DND-41 (cell line): ENCODE data around the gene BAK1.

Experiments
- EZH2 ChIP-seq: IDR thresholded peaks from 3 replicates; pipeline ENCODE4 v1.6.1; 2012; ENCODE audit warnings: borderline replicate concordance, low read depth, mild to moderate bottlenecking, moderate library complexity, low read length, inconsistent platforms; ENCODE audit not compliant: severe bottlenecking
- TF ChIP-seq, protein P1 (sequence below): IDR thresholded peaks from 2 replicates; pipeline ENCODE4 v1.5.1; 2012; ENCODE audit warnings: borderline replicate concordance, low read length, moderate library complexity, mild to moderate bottlenecking; ENCODE audit not compliant: poor library complexity, severe bottlenecking; ENCODE audit errors: extremely low read depth

DNA sequence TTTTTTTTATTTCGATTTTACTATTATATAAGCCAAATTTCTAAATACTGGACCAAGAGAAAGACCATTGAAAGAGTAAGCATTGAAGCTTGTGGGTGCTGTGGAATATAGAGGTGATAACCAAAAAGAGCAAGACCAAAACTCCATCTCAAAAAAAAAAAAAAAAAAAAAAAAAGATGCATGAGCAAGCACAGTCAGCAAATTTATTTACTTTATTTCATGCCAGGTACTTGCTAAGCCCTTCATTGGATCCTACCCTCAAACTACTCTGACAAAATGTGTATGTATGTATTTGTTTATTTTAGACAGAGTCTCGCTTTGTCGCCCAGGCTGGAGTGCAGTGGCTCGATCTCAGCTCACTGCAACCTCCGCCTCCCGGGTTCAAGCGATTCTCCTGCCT, 27.8 kb downstream of the BAK1 start:
- TF ChIP-seq EZH2: no peak
- TF ChIP-seq, protein P1, sequence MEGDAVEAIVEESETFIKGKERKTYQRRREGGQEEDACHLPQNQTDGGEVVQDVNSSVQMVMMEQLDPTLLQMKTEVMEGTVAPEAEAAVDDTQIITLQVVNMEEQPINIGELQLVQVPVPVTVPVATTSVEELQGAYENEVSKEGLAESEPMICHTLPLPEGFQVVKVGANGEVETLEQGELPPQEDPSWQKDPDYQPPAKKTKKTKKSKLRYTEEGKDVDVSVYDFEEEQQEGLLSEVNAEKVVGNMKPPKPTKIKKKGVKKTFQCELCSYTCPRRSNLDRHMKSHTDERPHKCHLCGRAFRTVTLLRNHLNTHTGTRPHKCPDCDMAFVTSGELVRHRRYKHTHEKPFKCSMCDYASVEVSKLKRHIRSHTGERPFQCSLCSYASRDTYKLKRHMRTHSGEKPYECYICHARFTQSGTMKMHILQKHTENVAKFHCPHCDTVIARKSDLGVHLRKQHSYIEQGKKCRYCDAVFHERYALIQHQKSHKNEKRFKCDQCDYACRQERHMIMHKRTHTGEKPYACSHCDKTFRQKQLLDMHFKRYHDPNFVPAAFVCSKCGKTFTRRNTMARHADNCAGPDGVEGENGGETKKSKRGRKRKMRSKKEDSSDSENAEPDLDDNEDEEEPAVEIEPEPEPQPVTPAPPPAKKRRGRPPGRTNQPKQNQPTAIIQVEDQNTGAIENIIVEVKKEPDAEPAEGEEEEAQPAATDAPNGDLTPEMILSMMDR: no peak
